Pancreas (tissue), 10 donors: ENCODE data around the gene RANBP3. TPM values are rescaled to one million over a fixed set of nuclear protein-coding genes. Genes with fewer than 3 reads are reported as not detected.

Experiments
- ATAC-seq, 4 donors: fragments of 200-7000 bp; cut with Tn5 transposase; one replicate each; pipeline versions ENCODE4 v1.8.0 to v1.9.1; 2020; ENCODE audit warnings: mild to moderate bottlenecking in 4 of 4, moderate library complexity in 4 of 4
- DNase-seq, 6 donors: peaks; one replicate each; pipeline ENCODE4 v3.0.0-alpha.2; 2020
- FAIRE-seq: peaks from 2 replicates; lab custom pipeline; 2012; peaks lifted over from hg19 to GRCh38; lab: Jason Lieb, UNC
- H3K27ac ChIP-seq, 4 donors: fragments of 200-600 bp; sonication (generic); 1 replicate in 3 of 4; 2 replicates in 1 of 4; pipeline versions ENCODE4 v1.5.0 to v1.8.0; 2020
- H3K27me3 ChIP-seq, 4 donors: fragments of 200-600 bp; one replicate each; pipeline ENCODE4 v1.8.0; 2021
- H3K36me3 ChIP-seq, 3 donors: fragments of 200-600 bp; sonication (generic) in 1 of 3; one replicate each; pipeline versions ENCODE4 v1.5.0 to v1.8.0; 2020 to 2021
- H3K4me1 ChIP-seq, 3 donors: fragments of 200-600 bp; one replicate each; pipeline ENCODE4 v1.8.0; 2021
- H3K4me3 ChIP-seq, 4 donors: fragments of 200-600 bp; sonication (generic) in 2 of 4; one replicate each; pipeline versions ENCODE4 v1.5.0 to v1.8.0; 2020 to 2021
- H3K9me3 ChIP-seq, 4 donors: fragments of 200-600 bp; one replicate each; pipeline ENCODE4 v1.8.0; 2021
- WGBS, 2 donors: extraction: QIAGEN DNeasy Blood & Tissue Kit; methylation state at CpG; one replicate each; pipeline ENCODE4 v1.1.7; 2013; 5-methylcytosine and 5-hydroxymethylcytosine counted together
- intact Hi-C, 3 donors: fragments of 100-400 bp; cut with DNase I; formaldehyde crosslinking; loops; one replicate each; pipeline versions ENCODE4 v1.11.1 to v1.14.2; 2022
- polyA plus RNA-seq, 2 donors: library from polyadenylated mRNA; stranded (reverse); fragments of 200-250 nt; gene quantifications; one replicate each; pipeline ENCODE4 v1.2.3, GENCODE V29; 2013
- total RNA-seq, 6 donors: library from RNA; stranded (reverse); fragmentation: NEBNext Ultra II Directional in 4 of 6; extraction: Animal tissue kit (Norgen Biotek cat#: 25700) in 4 of 6; gene quantifications; one replicate each; pipeline versions ENCODE4 v1.2.1 to v1.2.4, GENCODE V29; 2021 to 2023
- TF ChIP-seq, protein P1 (sequence below), 4 donors: fragments of 200-600 bp; sonication (generic) in 3 of 4; IDR thresholded peaks; one replicate each; pipeline versions ENCODE4 v1.5.0 to v1.8.0; 2021; ENCODE audit warnings: antibody characterized with exemption in 4 of 4
- donor health status: healthy with polysubstance abuse.
- donor health status: DM: no; HTN: no; CAD: no; lungs with moderate emphysema.
- donor health status: DM: no; HTN: no; CAD: no.
- donor health status: control.
- donor health status: control.
- donor health status: Bipolar disorder and iron deficiency.
- donor health status: DM: yes; HTN: yes; CAD: no.
- donor health status: DM: no; HTN: no; CAD: no.
- donor health status: DM: no; HTN: no; CAD: no.
- donor health status: DM: yes; HTN: yes; CAD: no.

RANBP3 gene
- total and polyA plus RNA-seq, 8 donors: 27.6 to 42.2 (median 34.7) TPM

DNA sequence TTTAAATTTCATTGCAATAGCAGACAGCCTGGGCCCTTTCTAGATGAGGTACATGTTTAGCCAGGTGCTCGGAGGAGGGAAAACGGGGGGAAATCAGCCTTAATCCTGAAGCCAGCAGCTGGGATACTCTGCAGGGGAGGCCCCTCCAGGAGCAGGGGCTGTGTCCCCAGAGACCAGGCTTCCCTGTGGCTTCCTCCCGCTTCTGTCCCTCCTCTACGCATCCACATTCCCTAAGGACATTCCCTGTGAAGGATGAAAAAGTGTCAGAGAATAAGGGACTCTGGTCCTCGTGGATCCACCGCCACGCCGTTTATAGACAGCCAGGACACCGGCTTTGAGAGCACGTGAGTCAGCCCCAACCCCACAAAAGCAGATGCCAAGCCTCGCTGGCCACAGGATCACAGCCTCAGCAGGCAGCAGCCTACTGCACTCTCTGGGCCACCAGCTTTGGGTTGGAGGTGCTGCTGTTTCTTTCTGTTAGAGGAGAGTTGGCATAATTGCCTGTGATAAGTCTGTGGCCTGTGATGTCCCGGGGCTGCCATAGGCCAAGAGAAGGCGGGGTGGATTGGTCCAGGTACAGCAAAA, 36.7 kb upstream of the RANBP3 start:
- DNase-seq: peak in 2 of 6 donors; percentile 22 to 24
- 83 to 91% methylated on average over 13 of the region's 13 CpGs for WGBS, 2 donors
- TF ChIP-seq, protein P1, sequence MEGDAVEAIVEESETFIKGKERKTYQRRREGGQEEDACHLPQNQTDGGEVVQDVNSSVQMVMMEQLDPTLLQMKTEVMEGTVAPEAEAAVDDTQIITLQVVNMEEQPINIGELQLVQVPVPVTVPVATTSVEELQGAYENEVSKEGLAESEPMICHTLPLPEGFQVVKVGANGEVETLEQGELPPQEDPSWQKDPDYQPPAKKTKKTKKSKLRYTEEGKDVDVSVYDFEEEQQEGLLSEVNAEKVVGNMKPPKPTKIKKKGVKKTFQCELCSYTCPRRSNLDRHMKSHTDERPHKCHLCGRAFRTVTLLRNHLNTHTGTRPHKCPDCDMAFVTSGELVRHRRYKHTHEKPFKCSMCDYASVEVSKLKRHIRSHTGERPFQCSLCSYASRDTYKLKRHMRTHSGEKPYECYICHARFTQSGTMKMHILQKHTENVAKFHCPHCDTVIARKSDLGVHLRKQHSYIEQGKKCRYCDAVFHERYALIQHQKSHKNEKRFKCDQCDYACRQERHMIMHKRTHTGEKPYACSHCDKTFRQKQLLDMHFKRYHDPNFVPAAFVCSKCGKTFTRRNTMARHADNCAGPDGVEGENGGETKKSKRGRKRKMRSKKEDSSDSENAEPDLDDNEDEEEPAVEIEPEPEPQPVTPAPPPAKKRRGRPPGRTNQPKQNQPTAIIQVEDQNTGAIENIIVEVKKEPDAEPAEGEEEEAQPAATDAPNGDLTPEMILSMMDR (IDR thresholded peaks at IDR 0.05): no peak
- Histone ChIP-seq H3K4me1 (no peaks in the 10 kb centered on the region), H3K9me3 (no peaks in the 10 kb centered on the region), H3K27ac (no peak overlapping the region), H3K27me3 (no peaks in the 10 kb centered on the region), H3K36me3 (no peaks in the 10 kb centered on the region), H3K4me3 (no peak overlapping the region)
- ATAC-seq: no peak
- intact Hi-C loops: no loop called here
- no peak for FAIRE-seq

DNA sequence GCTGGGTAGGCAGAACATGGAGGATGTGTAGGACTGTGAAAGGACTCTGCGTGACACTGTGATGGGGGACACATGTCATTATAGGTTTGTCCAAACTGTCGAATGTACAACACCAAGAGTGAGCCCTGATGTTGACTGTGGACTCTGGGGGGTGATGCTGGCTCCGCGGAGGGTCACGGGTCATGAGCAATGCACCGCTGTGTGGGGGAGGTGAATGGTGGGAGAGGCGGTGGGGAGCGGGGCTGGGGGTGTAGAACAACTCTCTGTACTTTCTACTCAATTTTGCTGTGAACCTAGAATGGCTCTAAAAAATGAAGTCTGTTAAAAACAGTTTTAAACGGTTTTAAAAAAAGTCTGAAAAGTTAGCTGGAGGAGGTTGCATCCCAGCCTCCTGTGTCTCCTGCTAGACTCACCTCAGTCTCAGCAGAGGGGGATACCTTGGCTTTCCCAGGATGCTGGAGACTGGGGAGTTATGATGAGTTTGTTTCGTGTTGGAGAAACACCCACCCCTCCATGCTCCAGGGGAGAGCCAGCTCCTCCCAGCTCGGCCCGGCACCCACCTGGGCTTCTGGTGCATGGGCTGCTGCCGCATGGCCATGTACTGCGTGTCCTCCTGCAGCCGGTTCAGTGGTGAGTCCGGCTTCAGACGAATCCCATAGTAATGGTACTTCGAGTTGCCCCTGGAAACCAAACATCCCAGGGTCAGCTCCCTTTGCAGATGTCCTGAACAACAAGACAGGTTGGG, 34.7 kb upstream of the RANBP3 start:
- DNase-seq: peak in 2 of 6 donors; percentile 24 to 35

DNA sequence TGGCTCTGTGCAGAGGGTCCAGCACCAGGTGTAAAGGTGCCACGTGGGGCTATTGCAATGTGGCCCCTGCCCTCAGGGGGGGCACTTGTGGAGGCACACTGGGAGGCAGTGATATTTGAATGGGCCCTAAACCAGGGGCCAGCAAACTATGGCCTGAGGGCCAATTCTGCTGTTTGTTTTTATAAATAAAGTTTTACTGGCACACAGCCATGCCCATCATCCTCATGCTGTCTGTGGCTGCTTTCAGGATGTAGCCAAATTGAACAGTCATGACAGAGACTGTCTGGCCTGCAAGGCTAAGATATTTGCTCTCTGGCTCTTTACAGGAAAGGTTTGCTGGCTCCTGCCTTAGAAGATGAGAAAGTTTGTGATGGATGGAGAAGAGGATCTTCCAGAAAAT, 33.9 kb upstream of the RANBP3 start:
- ATAC-seq (no peak), DNase-seq (peak in 1 of 6 donors; percentile 26), FAIRE-seq (no peak)
- H3K9me3 ChIP-seq: no peaks in the 10 kb centered on the region
- whole genome bisulfite sequencing, 2 donors: 70 to 89% methylated on average over 1 of the region's 1 CpG
- H3K27ac ChIP-seq: no peak overlapping the region
- intact Hi-C loops: no loop called here
- H3K36me3 ChIP-seq: no peaks in the 10 kb centered on the region
- TF ChIP-seq, protein P1 (IDR thresholded peaks at IDR 0.05): no peak
- H3K4me1 ChIP-seq: no peaks in the 10 kb centered on the region
- H3K27me3 ChIP-seq: no peaks in the 10 kb centered on the region
- no peak overlapping the region for H3K4me3 ChIP-seq

More for the DNA sequence above, 34.7 kb upstream of the RANBP3 start:
- H3K36me3 ChIP-seq: no peaks in the 10 kb centered on the region
- 78 to 85% methylated on average over 18 of the region's 18 CpGs for WGBS, 2 donors
- H3K4me3 ChIP-seq: no peak overlapping the region
- no peaks in the 10 kb centered on the region for H3K9me3 ChIP-seq
- H3K4me1 ChIP-seq: no peaks in the 10 kb centered on the region
- TF ChIP-seq, protein P1 (IDR thresholded peaks at IDR 0.05): no peak
- no peaks in the 10 kb centered on the region for H3K27me3 ChIP-seq
- no peak overlapping the region for H3K27ac ChIP-seq
- FAIRE-seq (no peak), ATAC-seq (no peak)
- intact Hi-C loops: no loop called here

DNA sequence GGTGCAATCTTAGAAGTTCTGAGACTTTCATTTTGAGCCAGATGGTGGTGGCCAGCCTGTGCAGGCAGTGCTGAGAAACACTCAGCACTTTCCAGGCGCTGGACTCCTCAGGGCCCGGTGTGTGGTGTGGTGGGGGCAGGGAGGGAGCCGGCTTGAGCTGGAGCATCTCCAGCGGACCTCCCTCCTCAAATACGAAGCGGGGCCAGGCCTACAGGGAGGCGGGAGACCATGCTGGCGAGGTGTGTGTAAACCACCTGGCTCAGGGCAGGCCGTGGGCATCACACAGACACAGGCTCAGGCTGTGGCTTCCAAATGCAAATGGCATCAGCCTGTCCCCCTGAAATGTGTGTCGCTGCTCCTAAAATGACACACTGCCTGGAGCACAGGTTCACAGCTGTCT, 33.3 kb upstream of the RANBP3 start:
- peak in 1 of 6 donors; percentile 42 for DNase-seq
- H3K4me1 ChIP-seq: no peaks in the 10 kb centered on the region
- H3K4me3 ChIP-seq: no peak overlapping the region
- no peak for ATAC-seq
- no peak for FAIRE-seq
- H3K27ac ChIP-seq: no peak overlapping the region
- intact Hi-C loops: no loop called here
- H3K9me3 ChIP-seq: no peaks in the 10 kb centered on the region
- no peaks in the 10 kb centered on the region for H3K27me3 ChIP-seq
- TF ChIP-seq, protein P1 (IDR thresholded peaks at IDR 0.05): no peak
- H3K36me3 ChIP-seq: no peaks in the 10 kb centered on the region
- 83% methylated on average over 10 of the region's 10 CpGs for WGBS, 2 donors

DNA sequence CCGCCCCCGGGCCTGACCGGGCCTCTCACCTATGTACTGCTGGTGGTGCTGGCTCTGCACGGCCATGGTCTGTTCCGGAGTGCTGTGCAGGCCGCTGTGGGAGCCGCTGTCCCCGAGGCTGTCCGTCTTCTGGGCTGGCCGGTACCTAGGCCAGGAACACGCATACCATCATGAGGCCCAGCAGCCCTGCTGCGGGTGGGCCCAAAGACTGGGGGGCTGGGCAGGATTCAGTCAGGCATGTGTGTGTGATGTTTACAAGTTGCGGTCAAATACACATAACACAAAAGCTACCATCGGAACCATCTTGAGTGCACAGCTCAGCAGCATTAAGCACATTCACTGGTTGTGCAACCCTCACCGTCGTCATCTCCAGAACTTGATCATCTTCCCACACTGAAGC, 32.2 kb upstream of the RANBP3 start:
- Histone ChIP-seq H3K4me3 (no peak overlapping the region), H3K27ac (no peak overlapping the region), H3K27me3 (no peaks in the 10 kb centered on the region), H3K4me1 (no peaks in the 10 kb centered on the region), H3K36me3 (no peaks in the 10 kb centered on the region), H3K9me3 (no peaks in the 10 kb centered on the region)
- 90 to 93% methylated on average over 16 of the region's 16 CpGs for WGBS, 2 donors
- TF ChIP-seq, protein P1 (IDR thresholded peaks at IDR 0.05): no peak
- intact Hi-C loops: no loop called here
- FAIRE-seq (no peak), ATAC-seq (no peak), DNase-seq (peak in 1 of 6 donors; percentile 42)
